A549 (cell line): ENCODE results near the gene DIS3L2. TPM values are rescaled to one million over a fixed set of nuclear protein-coding genes. Genes with fewer than 3 reads are reported as not detected.

Experiments used
- ATAC-seq, 2 experiments: fragments of 200-7000 bp in 1 of 2; fragments of >200 bp in 1 of 2; cut with Nextera tagmentation in 1 of 2; cut with Tn5 transposase in 1 of 2; 3 replicates each; pipeline versions ENCODE4 v1.8.0 to v1.9.1; 2018 to 2020; ENCODE audit warnings: mild to moderate bottlenecking in 1 of 2, moderate library complexity in 1 of 2
- CTCF ChIA-PET: fragments of 300-600 bp; sonication (Branson Sonifier 250); formaldehyde crosslinking; extraction: SDS; loops from one replicate; lab custom pipeline; 2021; ENCODE audit warnings: antibody characterized with exemption, inconsistent platforms; lab: Yijun Ruan, JAX
- POLR2A ChIA-PET: fragments of 350-600 bp; formaldehyde crosslinking; extraction: SDS; loops from one replicate; lab custom pipeline; 2021; ENCODE audit warnings: antibody characterized with exemption, inconsistent platforms; lab: Yijun Ruan, JAX
- DNase-seq, 2 experiments: peaks; one replicate each; pipeline versions ENCODE4 v3.0.0 to v3.0.0-alpha.2; 2011 to 2016; ENCODE audit warnings: low read depth in 1 of 2, low spot score in 1 of 2
- FAIRE-seq: peaks from 2 replicates; lab custom pipeline; 2011; peaks lifted over from hg19 to GRCh38; lab: Jason Lieb, UNC
- H3K27ac ChIP-seq, 2 experiments: fragments of >200 bp; sonication (Bioruptor Twin); formaldehyde crosslinking; 3 replicates each; pipeline ENCODE4 v1.5.1; 2016 to 2017
- H3K4me1 ChIP-seq: fragments of >200 bp; sonication (Bioruptor Twin); formaldehyde crosslinking; 3 replicates; pipeline ENCODE4 v1.6.1; 2016
- H3K4me2 ChIP-seq: fragments of >200 bp; sonication (Bioruptor Twin); formaldehyde crosslinking; 3 replicates; pipeline ENCODE4 v1.6.1; 2016
- H3K4me3 ChIP-seq: fragments of >200 bp; sonication (Bioruptor Twin); formaldehyde crosslinking; 3 replicates; pipeline ENCODE4 v1.5.1; 2016
- H3K9me3 ChIP-seq: fragments of >200 bp; sonication (Bioruptor Twin); formaldehyde crosslinking; 3 replicates; pipeline ENCODE4 v1.6.1; 2016
- ATOH8 ChIP-seq: fragments of 250-450 bp; sonication (Bioruptor Pico); IDR thresholded peaks from 2 replicates; pipeline ENCODE4 v1.5.0; 2020; ENCODE audit warnings: low read depth, mild to moderate bottlenecking, moderate library complexity
- BHLHE40 ChIP-seq: IDR thresholded peaks from 2 replicates; pipeline ENCODE4 v1.6.1; 2012; ENCODE audit warnings: low read depth, low read length, inconsistent platforms
- CBX2 ChIP-seq: fragments of 200-600 bp; sonication (generic); IDR thresholded peaks from 2 replicates; pipeline ENCODE4 v1.6.1; 2016; ENCODE audit warnings: low read depth, mild to moderate bottlenecking, borderline replicate concordance
- CEBPB ChIP-seq, 2 experiments: fragments of >200 bp in 1 of 2; sonication (Bioruptor Twin) in 1 of 2; formaldehyde crosslinking in 1 of 2; IDR thresholded peaks; 2 replicates each; pipeline ENCODE4 v1.6.1; 2012 to 2016
- E2F6 ChIP-seq: IDR thresholded peaks from 2 replicates; pipeline ENCODE4 v1.6.1; 2012; ENCODE audit warnings: low read depth, borderline replicate concordance
- EHMT2 ChIP-seq: fragments of 200-600 bp; sonication (generic); IDR thresholded peaks from 2 replicates; pipeline ENCODE4 v1.6.1; 2016; ENCODE audit warnings: antibody characterized with exemption, low read depth, mild to moderate bottlenecking, moderate library complexity
- ELK1 ChIP-seq: fragments of 150-350 bp; IDR thresholded peaks from 2 replicates; pipeline ENCODE4 v1.6.1; 2014; ENCODE audit warnings: low read depth, mild to moderate bottlenecking, low read length
- EP300 ChIP-seq, 2 experiments: fragments of >200 bp; sonication (Bioruptor Twin); formaldehyde crosslinking; IDR thresholded peaks; 2 replicates in 1 of 2; 3 replicates in 1 of 2; pipeline ENCODE4 v1.6.1; 2016 to 2017
- FOSL2 ChIP-seq, 2 experiments: fragments of 450-650 bp in 1 of 2; fragments of >200 bp in 1 of 2; sonication (Bioruptor Twin) in 1 of 2; formaldehyde crosslinking; IDR thresholded peaks; 2 replicates each; pipeline versions ENCODE4 v1.5.0 to v1.6.1; 2016 to 2020; ENCODE audit warnings: mild to moderate bottlenecking in 1 of 2, moderate library complexity in 1 of 2
- GATA3 ChIP-seq: IDR thresholded peaks from 2 replicates; pipeline ENCODE4 v1.6.1; 2012; ENCODE audit warnings: borderline replicate concordance
- HES2 ChIP-seq: fragments of >200 bp; sonication (Bioruptor Twin); formaldehyde crosslinking; IDR thresholded peaks from 2 replicates; pipeline ENCODE4 v1.6.1; 2016
- HEYL ChIP-seq: fragments of 250-450 bp; sonication (Bioruptor Pico); IDR thresholded peaks from 2 replicates; pipeline ENCODE4 v1.8.0; 2021; ENCODE audit warnings: mild to moderate bottlenecking, moderate library complexity
- HOXA7 ChIP-seq: fragments of 250-450 bp; sonication (Bioruptor Pico); IDR thresholded peaks from 2 replicates; pipeline ENCODE4 v1.5.0; 2020; ENCODE audit warnings: mild to moderate bottlenecking, moderate library complexity
- HOXB13 ChIP-seq: fragments of 250-450 bp; sonication (Bioruptor Pico); IDR thresholded peaks from 2 replicates; pipeline ENCODE4 v1.5.0; 2020; ENCODE audit warnings: low read depth, mild to moderate bottlenecking, moderate library complexity
- HOXB5 ChIP-seq: fragments of 250-450 bp; sonication (Bioruptor Pico); IDR thresholded peaks from 2 replicates; pipeline ENCODE4 v1.5.0; 2020; ENCODE audit warnings: mild to moderate bottlenecking, moderate library complexity
- MAFK ChIP-seq: fragments of 450-650 bp; IDR thresholded peaks from 2 replicates; pipeline ENCODE4 v1.6.1; 2014; ENCODE audit not compliant: partially characterized antibody
- MAX ChIP-seq: IDR thresholded peaks from 2 replicates; pipeline ENCODE4 v1.6.1; 2012
- MAZ ChIP-seq: fragments of 150-350 bp; IDR thresholded peaks from 2 replicates; pipeline ENCODE4 v1.6.1; 2014; ENCODE audit warnings: antibody characterized with exemption, low read depth, low read length, borderline replicate concordance
- MYC ChIP-seq: IDR thresholded peaks from 2 replicates; pipeline ENCODE4 v1.6.1; 2012; ENCODE audit warnings: mild to moderate bottlenecking, inconsistent platforms, low read length, improper control_type of control experiment, borderline replicate concordance
- NPAS2 ChIP-seq: fragments of 250-450 bp; sonication (Bioruptor Pico); IDR thresholded peaks from 2 replicates; pipeline ENCODE4 v1.8.0; 2022; ENCODE audit warnings: mild to moderate bottlenecking, moderate library complexity, borderline replicate concordance
- PHF8 ChIP-seq: fragments of 200-600 bp; sonication (generic); IDR thresholded peaks from 2 replicates; pipeline ENCODE4 v1.6.1; 2016; ENCODE audit warnings: low read depth, mild to moderate bottlenecking, antibody characterized with exemption, moderate library complexity, borderline replicate concordance
- RAD21 ChIP-seq, 2 experiments: fragments of >200 bp in 1 of 2; sonication (Bioruptor Twin) in 1 of 2; formaldehyde crosslinking in 1 of 2; IDR thresholded peaks in 1 of 2; conservative IDR thresholded peaks in 1 of 2; 2 replicates in 1 of 2; 3 replicates in 1 of 2; pipeline ENCODE4 v1.6.1; 2012 to 2018; ENCODE audit warnings: inconsistent platforms in 1 of 2
- RNF2 ChIP-seq: fragments of 200-600 bp; sonication (generic); IDR thresholded peaks from 2 replicates; pipeline ENCODE4 v1.6.1; 2016; ENCODE audit warnings: low read depth, mild to moderate bottlenecking, antibody characterized with exemption, moderate library complexity, borderline replicate concordance
- SMC3 ChIP-seq: fragments of >200 bp; sonication (Bioruptor Twin); formaldehyde crosslinking; IDR thresholded peaks from 3 replicates; pipeline ENCODE4 v1.6.1; 2018; ENCODE audit warnings: inconsistent platforms
- TFCP2L1 ChIP-seq: fragments of 250-450 bp; sonication (Bioruptor Pico); IDR thresholded peaks from 2 replicates; pipeline ENCODE4 v1.5.0; 2021; ENCODE audit warnings: mild to moderate bottlenecking
- TP53 ChIP-seq: fragments of 250-450 bp; sonication (Bioruptor Pico); IDR thresholded peaks from 2 replicates; pipeline ENCODE4 v1.5.0; 2021; ENCODE audit warnings: mild to moderate bottlenecking, moderate library complexity
- ZC3H11A ChIP-seq: fragments of 450-650 bp; IDR thresholded peaks from 2 replicates; pipeline ENCODE4 v1.6.1; 2014; ENCODE audit warnings: antibody characterized with exemption, mild to moderate bottlenecking
- ZNF302 ChIP-seq: fragments of 250-450 bp; sonication (Bioruptor Pico); IDR thresholded peaks from 2 replicates; pipeline ENCODE4 v1.9.0; 2021; ENCODE audit warnings: inconsistent platforms, mild to moderate bottlenecking, moderate library complexity
- WGBS: methylation state at CpG from one replicate; pipeline ENCODE4 v1.1.6; 2017; ENCODE audit errors: missing lambda C conversion rate; 5-methylcytosine and 5-hydroxymethylcytosine counted together
- polyA plus RNA-seq, 4 experiments: library from polyadenylated mRNA; depleted of rRNA in 3 of 4; stranded (reverse); fragments of >200 nt; fragmentation: RNase III in 1 of 4; extraction: RNeasy Plus Mini Kit Qiagen cat#74134 plus additional on column Dnase treatment in 1 of 4; gene quantifications; 2 replicates in 3 of 4; 3 replicates in 1 of 4; pipeline ENCODE4 v1.2.3, GENCODE V29; 2011 to 2017

Gene DIS3L2
- polyA plus RNA-seq, 2 of the 4 experiments (the other 2 are of a cell fraction) = 14.9 to 15.4 TPM

- TF ChIP-seq BHLHE40 = no peak
- FAIRE-seq = no peak
- POLR2A ChIA-PET = no interaction called here
Observed at GRCh38 chr2:231998046-231998445, 36.5 kb downstream of the DIS3L2 start.

GRCh38 chr2:232000439-232000838 is 38.9 kb downstream of the DIS3L2 start:
- POLR2A ChIA-PET = no interaction called here
- DNase-seq (no peak), ATAC-seq (no peak), FAIRE-seq (no peak)
- H3K4me3 ChIP-seq = no peak overlapping the region
- H3K9me3 ChIP-seq = no peaks in the 10 kb centered on the region
- no peak overlapping the region for H3K27ac ChIP-seq
- no peaks in the 10 kb centered on the region for H3K4me1 ChIP-seq
- 91% methylated on average over 2 of the region's 2 CpGs for WGBS
- no peak overlapping the region for H3K4me2 ChIP-seq
- TF ChIP-seq RNF2 (no peak), TP53 (no peak), NPAS2 (no peak), HEYL (CRISPR knock-in tag) (no peak), ATOH8 (CRISPR knock-in tag) (no peak), E2F6 (no peak)
- CTCF ChIA-PET = no interaction called here

More at GRCh38 chr2:231998046-231998445, 36.5 kb downstream of the DIS3L2 start:
- ATAC-seq (no peak), DNase-seq (no peak)
- H3K27ac ChIP-seq = no peak overlapping the region
- H3K4me1 ChIP-seq = no peaks in the 10 kb centered on the region
- no peak overlapping the region for H3K4me2 ChIP-seq
- CTCF ChIA-PET = no interaction called here
- no peaks in the 10 kb centered on the region for H3K9me3 ChIP-seq
- H3K4me3 ChIP-seq = no peak overlapping the region

- POLR2A ChIA-PET = no interaction called here
Observed at GRCh38 chr2:232001073-232001472, 39.6 kb downstream of the DIS3L2 start.

GRCh38 chr2:232006253-232006652 is 44.7 kb downstream of the DIS3L2 start:
- no peak overlapping the region for H3K27ac ChIP-seq
- POLR2A ChIA-PET = no interaction called here
- DNase-seq (no peak), FAIRE-seq (no peak), ATAC-seq (no peak)
- no peak overlapping the region for H3K4me2 ChIP-seq
- no peaks in the 10 kb centered on the region for H3K9me3 ChIP-seq
- 93% methylated on average over 3 of the region's 3 CpGs for WGBS
- no peak for TF ChIP-seq GATA3
- TF ChIP-seq HOXA7 = no peak
- TF ChIP-seq TFCP2L1 (CRISPR knock-in tag) = no peak
- TF ChIP-seq RAD21 (conservative IDR thresholded peaks at IDR 0.05 in 1 of 2, IDR thresholded peaks at IDR 0.05 in 1 of 2) = no peak
- no peak for TF ChIP-seq MAZ
- TF ChIP-seq MYC = no peak
- no peak for TF ChIP-seq ZC3H11A
- CTCF ChIA-PET = no interaction called here
- H3K4me1 ChIP-seq = peaks cover 11% of the 10 kb centered on the region
- no peak overlapping the region for H3K4me3 ChIP-seq

More at GRCh38 chr2:232001073-232001472, 39.6 kb downstream of the DIS3L2 start:
- ATAC-seq (no peak), FAIRE-seq (no peak), DNase-seq (no peak)
- no peak overlapping the region for H3K4me3 ChIP-seq
- H3K27ac ChIP-seq = no peak overlapping the region
- H3K4me1 ChIP-seq = no peaks in the 10 kb centered on the region
- CTCF ChIA-PET = no interaction called here
- TF ChIP-seq HOXA7 (no peak), HOXB5 (CRISPR knock-in tag) (no peak), PHF8 (no peak), FOSL2 (IDR thresholded peaks at IDR 0.05) (no peak), FOSL2 (CRISPR knock-in tag; IDR thresholded peaks at IDR 0.05) (no peak), HES2 (no peak), MAX (no peak), EHMT2 (no peak), EP300 (IDR thresholded peaks at IDR 0.05) (no peak), MAFK (no peak), SMC3 (no peak), ZNF302 (CRISPR knock-in tag) (no peak), ELK1 (no peak), TFCP2L1 (CRISPR knock-in tag) (no peak), CEBPB (IDR thresholded peaks at IDR 0.05) (no peak), HOXB13 (no peak), CBX2 (no peak)
- 91% methylated on average over 1 of the region's 1 CpG for WGBS
- H3K9me3 ChIP-seq = no peaks in the 10 kb centered on the region
- H3K4me2 ChIP-seq = no peak overlapping the region
